ENCODE data around the gene RNF220.

The RNF220 gene

GRCh38 chr1:44635439-44635838, 230.4 kb downstream of the RNF220 start:
- DNase-seq (ENCODE audit: low read depth in 2 of 2): no peak

- no peak for DNase-seq (ENCODE audit: low read depth in 2 of 2)
Measured at GRCh38 chr1:44636083-44636687, 231.1 kb downstream of the RNF220 start.

DNA sequence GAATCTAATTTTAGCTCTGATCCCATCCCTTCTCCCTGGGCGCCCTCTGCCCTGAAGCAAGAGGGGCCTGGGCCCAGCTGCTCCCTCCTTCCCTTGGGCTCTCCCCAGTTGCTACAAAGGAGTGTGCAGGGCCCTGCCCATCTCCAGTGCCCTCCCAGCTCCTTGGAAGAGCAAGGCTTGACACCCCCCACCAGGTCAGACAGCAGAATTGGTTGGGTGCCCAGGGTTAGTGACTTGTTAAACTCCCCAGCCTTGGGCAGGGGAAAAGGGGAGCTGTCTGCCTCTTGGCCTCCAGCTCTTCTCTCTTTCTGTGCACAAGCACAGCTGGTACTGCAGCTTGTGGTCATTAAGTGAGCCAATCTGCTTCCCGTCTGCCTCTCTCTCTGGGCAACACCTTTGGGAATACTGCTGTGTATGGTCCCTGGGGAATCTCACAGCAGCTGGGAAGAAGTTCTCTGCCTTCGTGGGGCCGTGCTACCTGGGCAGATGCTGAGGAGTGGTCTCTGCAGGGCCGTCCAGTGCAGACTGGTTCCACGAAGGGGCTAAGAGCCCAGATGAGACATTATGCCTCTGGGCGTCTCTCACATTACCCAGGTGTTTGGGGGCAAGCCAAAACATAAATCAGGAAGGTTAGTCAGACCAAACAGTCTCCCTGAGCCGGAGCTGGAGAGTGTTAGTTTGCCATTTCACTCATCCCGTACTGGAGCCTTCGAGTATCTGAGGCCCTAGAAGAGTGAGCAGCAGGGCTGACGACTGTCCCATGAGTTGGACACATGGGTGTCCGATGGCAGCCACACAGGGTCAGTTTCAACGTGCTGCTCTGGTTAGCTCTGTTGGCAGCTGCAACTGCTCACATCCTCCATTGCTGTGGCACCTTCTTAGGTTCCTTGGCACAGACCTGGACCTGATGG, 231.9 kb downstream of the RNF220 start:
- no peak for DNase-seq (ENCODE audit: low read depth in 2 of 2)

GRCh38 chr1:44637702-44638411, 232.8 kb downstream of the RNF220 start:
- no peak for DNase-seq (ENCODE audit: low read depth in 2 of 2)

DNA sequence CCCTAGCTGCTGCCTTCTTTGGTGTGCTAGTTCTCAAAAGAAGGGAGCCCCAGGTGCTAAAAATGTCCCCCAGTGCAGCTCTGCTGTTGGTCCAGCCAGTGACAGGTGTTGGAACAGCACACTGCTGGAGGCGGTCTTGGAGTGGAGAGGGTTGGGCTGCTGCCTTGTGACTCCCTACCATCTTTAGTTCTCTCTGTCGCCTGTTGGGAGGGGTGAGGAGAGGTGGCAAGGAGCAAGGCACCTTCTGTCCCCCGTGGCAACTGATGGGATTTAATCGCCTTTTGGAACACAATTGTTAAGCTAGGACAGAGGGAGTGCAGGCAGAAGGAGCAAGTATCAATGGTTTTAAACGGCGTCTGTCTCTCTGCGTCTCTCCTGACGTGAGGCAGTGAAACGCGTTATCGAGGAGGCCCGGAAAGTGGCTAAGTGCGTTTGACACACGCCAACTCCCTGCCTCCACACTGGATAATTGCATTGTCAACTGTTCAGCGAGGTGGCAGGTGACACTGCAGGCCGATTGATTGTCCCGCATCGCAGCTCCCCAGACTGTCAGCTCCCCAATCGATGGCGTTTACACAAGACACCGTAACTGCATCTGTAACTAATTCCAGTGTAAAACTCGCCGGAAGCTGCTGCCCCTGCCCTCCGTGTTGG, 235.3 kb downstream of the RNF220 start:
- DNase-seq (ENCODE audit: low read depth in 2 of 2): no peak

- no peak for DNase-seq (ENCODE audit: low read depth in 2 of 2)
Measured at GRCh38 chr1:44641126-44642102, 236.4 kb downstream of the RNF220 start.

DNA sequence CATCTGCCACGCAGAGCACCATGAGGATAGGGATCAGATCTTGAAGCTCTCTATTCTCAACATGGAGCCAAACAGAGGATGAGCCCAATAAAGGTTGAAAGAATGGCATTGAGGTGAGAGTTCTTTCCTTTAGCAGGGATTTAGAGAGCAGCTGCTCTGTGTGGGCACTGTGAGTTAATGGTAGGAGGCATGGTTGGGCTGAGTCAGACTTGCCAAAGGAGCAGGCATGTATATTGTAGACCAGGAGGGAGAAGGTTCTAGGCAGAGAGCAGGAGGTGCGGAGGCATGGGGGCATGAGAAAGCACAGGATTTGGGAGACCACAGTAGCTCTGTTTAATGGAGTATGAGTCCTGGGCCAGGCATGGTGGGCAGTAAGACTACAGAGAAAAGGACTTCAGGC, 237.2 kb downstream of the RNF220 start:
- no peak for DNase-seq (ENCODE audit: low read depth in 2 of 2)

GRCh38 chr1:44642925-44643324, 237.9 kb downstream of the RNF220 start:
- no peak for DNase-seq (ENCODE audit: low read depth in 2 of 2)

DNA sequence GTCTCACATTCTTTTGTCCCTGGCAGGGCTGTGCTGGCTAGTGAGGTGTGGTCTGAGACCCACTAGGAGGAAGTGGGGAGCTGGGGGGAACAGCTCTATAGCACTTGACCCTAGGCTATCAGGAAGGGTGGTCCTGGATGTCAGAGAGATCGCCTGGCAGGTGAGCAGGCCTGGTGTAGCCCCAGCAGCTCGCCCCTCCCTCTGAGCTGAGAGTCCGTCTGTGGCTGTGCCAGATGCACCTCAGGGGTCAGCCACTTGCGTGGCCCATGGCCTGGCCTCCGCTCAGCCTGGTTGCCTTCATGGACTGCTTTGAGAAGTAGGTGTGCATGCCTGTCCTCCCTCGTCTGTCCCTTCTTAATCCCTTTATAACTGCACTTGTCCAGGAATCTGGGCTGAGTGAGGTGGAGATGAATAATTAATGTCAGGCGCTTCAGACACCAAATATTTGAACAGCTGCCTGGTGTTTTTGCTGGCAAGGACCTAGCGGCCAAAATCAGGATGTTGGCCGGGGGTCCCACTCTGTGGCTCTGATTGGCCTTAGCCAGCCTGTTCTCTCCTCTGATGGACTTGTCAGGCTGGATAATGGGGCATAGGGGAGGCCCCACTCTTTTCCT, 238.8 kb downstream of the RNF220 start:
- no peak for DNase-seq (ENCODE audit: low read depth in 2 of 2)

- no peak for DNase-seq (ENCODE audit: low read depth in 2 of 2)
Measured at GRCh38 chr1:44644806-44645205, 239.8 kb downstream of the RNF220 start.

DNA sequence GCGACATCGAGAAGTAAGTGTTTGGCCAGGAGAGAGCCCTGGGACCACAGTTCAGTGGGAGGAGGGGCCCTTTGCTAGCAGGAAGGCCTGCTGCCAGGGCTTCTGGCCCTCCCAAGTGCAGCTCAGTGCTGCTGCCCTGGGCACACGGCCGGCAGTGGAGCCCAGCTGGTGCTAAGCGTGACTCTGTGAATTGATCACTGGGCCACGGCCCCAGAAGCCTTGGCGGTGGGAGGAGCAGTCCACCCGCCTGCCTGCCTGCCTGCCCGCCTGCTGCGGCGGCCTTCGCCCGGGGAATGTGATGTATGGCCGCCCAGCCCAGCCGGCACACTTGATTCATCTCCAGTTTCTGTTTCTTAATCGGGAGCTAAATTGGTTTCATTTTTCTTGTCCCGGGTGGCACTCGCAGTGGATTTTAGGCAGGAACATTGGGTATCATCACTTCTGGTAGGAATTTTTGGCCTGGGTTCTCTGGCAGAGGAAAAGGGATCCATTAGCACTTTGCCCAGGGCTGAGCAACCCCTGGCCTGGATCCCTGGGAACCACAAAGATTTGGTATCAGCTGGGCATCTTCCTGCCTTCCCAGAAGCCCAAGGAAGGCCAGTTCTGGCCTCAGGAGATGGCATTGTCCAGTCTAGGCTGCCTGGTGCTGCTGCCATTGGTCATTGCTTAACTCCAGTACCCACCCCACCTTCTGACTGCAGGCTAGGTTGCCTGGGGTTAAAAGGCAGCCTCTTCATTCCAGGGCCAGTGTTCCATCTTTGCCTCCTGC, 240.6 kb downstream of the RNF220 start:
- no peak for DNase-seq (ENCODE audit: low read depth in 2 of 2)

- no peak for DNase-seq (ENCODE audit: low read depth in 2 of 2)
Measured at GRCh38 chr1:44646261-44647110, 241.4 kb downstream of the RNF220 start.

- no peak for DNase-seq (ENCODE audit: low read depth in 2 of 2)
Measured at GRCh38 chr1:44647896-44648295, 242.8 kb downstream of the RNF220 start.

GRCh38 chr1:44648529-44649250, 243.6 kb downstream of the RNF220 start:
- DNase-seq (ENCODE audit: low read depth in 2 of 2): no peak

- DNase-seq (ENCODE audit: low read depth in 2 of 2): no peak
Measured at GRCh38 chr1:44649788-44650158, 244.7 kb downstream of the RNF220 start.

DNA sequence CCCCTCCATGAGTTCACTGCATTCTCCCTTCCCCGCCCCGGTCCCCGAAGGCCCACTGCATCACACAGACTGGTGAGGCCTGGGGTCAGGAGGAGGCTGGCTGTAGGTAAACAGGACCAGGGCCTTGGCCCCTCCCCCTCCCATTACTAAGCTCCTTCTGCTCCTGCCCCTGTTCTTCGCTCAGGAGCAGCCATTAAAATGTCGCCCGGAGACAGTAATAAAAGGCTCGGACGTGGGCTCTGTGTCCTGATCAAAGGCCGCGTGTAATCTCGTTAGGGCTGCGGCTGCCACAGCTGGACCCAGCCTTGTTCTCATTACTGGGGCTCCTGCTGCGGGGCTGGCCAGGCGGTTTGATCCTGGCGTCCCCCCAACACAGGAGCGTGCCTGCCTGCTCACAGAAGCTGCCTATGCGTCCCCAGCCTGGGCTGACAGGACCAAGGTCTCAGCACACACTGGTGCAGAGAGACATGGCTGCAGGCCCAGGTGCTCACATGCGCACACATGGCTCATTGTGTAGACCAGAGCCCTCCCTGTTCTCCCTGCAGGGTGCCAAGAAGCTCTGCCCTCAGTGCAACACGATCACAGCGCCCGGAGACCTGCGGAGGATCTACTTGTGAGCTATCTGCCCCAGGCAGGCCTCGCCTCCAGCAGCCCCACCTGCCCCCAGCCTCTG, 245.2 kb downstream of the RNF220 start:
- DNase-seq (ENCODE audit: low read depth in 2 of 2): no peak

DNA sequence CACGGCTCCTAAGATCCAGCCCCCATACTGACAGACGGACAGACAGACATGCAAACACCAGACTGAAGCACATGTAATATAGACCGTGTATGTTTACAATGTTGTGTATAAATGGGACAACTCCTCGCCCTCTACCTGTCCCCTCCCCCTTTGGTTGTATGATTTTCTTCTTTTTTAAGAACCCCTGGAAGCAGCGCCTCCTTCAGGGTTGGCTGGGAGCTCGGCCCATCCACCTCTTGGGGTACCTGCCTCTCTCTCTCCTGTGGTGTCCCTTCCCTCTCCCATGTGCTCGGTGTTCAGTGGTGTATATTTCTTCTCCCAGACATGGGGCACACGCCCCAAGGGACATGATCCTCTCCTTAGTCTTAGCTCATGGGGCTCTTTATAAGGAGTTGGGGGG, 246.0 kb downstream of the RNF220 start:
- DNase-seq (ENCODE audit: low read depth in 2 of 2): no peak
